HG02885 (cell line): ENCODE measurements around the gene TFAP2C.
"Not testable (repeated sequence)": the region's sequence is repeated elsewhere in the genome, so short reads cannot be mapped to it uniquely, and the experiment has no call there.

Experiments
- ATAC-seq: cut with Tn5 transposase; IDR thresholded peaks from one replicate; pipeline ENCODE4 v1.9.1; 2021; ENCODE audit warnings: mild to moderate bottlenecking; ENCODE audit not compliant: unreplicated experiment, poor library complexity

Gene TFAP2C

DNA sequence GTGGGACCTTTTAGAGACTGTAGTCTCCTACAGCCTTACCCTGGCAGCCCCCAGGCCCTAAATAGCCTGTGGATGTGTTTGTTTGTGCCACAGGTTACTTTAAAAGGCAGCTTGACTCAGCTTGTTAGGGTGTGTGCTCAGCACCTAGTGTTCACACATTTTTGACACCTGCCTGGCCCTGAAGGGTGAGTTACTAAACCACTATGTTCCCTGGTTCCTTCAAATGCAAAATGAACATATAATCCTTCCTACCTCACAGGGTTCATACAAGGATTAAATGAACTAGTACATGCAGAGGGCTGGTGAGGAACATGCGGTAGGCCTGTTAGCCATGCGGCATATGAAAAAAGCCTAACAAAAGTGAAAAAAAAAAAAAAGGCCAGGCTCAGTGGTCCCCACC is 14.9 kb upstream of the TFAP2C start:
- ATAC-seq: no peak

- ATAC-seq: no peak
Measured at GRCh38 chr20:56616716-56617115, 12.4 kb upstream of the TFAP2C start.

DNA sequence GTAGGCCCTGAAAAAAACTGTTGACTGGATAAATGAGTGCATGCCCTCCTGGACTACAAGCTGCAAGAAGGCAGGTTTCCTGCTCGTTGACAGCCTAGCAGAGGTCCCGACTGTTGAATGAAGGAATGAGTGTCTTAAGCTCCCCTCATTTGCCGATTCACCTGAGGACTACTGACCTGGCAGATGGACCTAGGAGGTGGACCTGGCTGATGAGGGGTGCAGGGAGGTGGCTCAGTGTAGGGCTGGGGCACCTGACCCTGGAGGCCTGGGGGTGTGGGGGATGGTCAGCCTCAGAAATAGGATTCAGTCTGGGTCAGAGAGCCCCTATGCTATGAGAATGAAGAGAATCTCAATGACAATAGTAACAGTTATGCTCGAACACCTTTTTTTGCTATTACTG is 11.6 kb upstream of the TFAP2C start:
- ATAC-seq: no peak

- ATAC-seq: no peak
Measured at GRCh38 chr20:56621730-56622129, 7.4 kb upstream of the TFAP2C start.

GRCh38 chr20:56623930-56624329 is 5.2 kb upstream of the TFAP2C start:
- ATAC-seq: not testable (repeated sequence)

GRCh38 chr20:56624786-56625681 is 4.1 kb upstream of the TFAP2C start:
- no peak for ATAC-seq

DNA sequence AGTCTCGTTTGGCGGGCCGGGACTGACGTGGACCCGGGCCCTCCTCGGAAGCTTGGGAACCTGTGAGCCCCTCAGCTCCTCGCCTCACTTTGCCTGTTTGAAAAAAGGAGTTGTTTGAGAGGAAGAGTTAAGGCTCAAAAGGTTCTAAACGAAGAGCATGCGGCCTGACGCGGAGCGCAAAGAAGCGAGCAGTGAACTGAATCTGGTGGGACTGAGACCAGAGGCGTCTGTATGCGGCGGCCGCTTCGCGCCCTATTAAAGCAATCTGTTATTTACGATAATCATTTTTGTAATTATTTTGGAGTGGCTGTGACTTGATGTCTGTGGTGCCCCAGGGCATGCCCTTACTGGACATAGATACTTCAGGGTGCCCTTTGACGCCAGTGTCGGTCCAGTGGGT is 3.3 kb upstream of the TFAP2C start:
- no peak for ATAC-seq

DNA sequence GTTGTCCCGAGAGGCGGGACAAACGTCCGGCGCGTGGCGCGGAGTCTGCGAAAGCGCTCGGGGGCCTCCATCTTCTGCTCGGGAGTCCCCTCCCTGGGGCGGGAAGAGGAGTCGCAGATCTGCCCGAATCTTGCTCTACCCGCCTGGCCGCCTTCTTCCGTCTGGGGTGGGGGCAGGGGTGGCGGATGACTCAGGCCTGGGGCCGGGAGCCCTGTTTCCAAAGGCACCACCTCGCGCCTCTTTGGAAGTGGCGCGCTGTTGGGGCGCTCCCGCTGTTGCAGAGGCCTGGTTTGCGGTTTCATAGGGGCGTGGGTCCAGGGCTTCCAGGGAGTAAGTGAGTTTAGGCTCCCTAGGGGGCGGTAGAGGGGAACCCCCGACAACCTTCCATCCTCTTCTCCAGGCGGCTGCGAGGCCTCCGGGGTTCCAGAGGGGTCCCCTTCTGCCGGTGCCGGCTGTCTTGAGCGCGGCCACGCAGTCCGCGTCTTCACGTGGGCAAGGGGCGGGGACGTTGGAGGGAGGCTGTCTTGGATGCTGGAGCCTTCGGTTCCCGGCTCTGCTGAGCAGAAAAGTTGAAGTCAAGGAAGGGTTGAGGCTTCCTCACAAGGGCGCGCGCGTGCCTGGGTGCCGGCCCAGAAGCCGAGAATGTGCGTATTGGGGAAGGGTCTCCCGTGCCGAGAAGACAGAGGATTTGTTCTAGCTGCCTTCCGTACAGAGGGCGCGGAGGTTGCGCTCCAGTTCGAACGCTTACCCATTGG is 2.6 kb upstream of the TFAP2C start:
- ATAC-seq: no peak

DNA sequence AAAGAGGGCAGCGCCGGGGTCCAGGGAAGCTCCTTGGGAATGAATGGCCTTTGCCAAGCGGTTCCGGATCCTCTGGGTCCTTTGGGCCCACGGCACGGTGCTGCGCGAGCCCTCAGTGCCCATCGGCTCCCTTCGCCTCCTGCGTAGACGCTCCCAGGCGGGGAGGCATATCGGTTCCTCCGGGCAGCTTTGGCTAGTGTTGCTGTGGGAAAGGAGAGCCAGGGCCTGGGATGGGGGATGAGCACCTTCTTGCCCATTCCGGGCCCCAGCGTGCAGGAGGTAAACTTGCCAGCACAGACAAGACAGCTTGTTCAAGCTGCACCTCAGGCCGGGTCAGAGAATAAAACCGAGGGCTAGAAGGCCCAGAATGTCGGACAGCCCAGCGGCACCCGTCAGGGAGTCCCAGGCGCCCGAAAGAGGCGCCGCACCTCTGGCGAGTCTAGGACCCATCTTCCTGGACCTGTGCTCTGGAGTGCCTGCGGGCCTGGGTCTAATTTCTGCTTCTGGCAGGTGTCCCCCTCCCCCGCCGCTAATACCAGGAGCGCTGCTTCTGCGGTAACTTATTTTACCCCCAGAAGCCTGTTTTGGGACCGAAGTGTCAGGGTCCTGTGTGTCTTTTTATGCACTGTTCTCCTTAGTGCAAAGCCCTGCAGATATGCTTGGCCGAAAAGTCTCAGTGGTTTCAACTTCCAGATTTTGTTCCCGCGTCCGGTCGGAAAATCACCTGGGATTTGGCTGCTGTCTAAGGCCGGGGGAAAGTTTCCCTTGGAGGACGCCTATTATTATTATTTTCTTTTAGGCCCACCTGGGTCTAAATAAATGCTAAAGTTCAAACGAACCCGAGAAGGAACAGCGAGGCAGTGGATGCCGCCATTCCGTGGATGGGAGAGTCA is 1.7 kb upstream of the TFAP2C start:
- ATAC-seq: no peak

DNA sequence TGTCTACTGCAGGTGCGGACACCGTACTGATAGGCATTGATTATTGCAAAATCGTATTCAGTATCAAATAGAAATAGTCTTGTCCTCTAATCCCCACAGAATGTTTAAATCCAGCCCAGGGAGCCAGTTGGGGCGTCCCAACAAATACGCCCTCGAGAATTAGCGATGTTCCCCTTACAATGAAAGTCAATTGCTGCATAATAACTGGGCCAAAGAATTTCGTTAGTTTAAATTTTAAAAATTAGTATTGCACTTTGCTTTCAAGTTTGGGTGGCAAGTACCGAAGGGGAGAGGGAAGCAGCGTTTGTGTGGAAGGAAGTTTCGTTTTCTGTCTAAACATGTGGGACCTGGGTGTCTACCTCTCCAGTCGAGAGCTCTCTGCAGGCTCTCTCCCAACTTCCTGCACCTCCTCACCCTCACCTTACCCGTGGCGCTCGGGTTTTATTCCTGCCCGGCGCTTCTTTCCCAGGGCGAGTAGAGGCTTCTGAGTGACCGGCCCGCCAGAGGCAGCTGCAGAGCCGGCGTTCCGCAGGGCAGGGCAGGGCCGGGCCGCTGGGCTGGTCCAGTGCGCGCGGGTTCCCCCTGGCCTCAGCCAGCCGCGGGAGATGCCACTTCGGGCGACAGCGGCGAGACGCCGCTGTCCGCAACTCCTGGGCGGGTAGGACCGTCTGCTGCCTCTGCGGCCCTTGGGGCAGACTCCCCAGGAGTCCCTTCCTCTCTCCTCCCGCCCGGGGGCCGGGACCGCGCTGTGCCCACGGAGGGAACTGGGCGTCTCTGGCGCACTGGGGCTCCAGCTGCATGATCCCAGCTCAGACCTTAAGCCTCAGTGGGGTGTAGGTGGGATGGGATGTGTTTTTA is 862 bp upstream of the TFAP2C start:
- no peak for ATAC-seq

DNA sequence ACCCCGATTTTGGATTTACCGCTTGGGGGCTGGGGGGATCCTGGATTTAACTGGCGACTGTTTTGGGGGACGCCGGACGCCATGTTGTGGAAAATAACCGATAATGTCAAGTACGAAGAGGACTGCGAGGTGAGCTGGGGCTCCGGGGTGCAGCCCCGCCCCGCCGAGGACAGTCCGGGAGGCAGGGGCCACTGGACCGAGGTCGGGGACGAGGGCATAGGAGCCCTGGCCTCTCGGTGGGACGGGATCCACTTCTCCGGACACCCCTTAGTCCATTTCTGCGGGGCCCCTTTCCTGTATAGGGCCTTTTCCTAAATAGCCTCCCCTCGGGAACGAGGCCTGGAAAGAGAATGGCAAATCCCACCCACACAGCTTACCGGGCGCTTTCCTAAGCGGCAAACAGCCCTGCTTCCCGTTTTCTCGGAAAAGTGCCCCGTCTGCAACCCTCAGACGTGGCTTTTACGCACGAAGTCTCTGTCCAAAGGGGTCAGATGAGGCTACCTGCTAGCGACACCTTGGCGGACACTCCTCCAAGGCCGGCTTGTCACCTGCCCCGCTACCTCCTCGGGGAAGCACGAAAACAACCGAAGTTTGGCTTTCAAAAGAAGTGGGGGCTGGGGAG is 469 bp downstream of the TFAP2C start:
- no peak for ATAC-seq

DNA sequence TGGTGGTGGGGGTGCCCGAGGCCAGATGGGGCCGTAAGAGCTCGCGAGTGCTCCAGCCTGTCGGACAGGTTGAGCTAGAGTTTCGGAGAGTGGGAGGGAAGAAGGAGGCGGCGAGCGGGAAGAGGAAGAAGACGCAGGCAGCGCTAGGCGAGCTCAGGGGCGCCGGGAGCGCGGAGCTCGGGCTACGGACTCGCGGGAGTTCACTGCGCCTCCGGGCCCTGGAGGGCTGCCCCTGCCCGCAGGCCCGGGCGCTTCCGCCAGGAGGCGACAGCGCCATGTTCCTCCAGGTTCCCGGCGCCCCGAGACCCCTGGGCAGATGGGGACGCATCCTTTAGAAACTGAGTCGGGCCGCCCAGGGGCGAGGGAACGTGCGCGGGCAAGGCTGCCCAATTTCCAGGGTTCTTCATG is 984 bp downstream of the TFAP2C start:
- no peak for ATAC-seq

GRCh38 chr20:56630506-56631317 is 1.6 kb downstream of the TFAP2C start:
- no peak for ATAC-seq

DNA sequence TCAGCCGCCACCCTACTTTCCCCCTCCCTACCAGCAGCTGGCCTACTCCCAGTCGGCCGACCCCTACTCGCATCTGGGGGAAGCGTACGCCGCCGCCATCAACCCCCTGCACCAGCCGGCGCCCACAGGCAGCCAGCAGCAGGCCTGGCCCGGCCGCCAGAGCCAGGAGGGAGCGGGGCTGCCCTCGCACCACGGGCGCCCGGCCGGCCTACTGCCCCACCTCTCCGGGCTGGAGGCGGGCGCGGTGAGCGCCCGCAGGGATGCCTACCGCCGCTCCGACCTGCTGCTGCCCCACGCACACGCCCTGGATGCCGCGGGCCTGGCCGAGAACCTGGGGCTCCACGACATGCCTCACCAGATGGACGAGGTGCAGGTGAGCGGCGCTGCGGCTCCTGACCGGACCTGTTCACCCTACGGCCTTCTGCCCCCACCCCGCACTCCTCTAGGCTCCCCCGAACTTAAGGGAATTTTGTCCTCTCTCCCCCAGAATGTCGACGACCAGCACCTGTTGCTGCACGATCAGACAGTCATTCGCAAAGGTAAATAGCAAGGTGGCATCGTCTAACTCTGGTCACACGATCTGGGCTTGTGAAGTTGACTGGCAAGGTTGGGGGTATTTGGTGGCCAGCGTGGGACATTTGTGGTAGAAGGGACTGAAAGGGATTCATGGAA is 2.3 kb downstream of the TFAP2C start:
- ATAC-seq: no peak

- ATAC-seq: no peak
Measured at GRCh38 chr20:56631990-56632327, 2.9 kb downstream of the TFAP2C start.

DNA sequence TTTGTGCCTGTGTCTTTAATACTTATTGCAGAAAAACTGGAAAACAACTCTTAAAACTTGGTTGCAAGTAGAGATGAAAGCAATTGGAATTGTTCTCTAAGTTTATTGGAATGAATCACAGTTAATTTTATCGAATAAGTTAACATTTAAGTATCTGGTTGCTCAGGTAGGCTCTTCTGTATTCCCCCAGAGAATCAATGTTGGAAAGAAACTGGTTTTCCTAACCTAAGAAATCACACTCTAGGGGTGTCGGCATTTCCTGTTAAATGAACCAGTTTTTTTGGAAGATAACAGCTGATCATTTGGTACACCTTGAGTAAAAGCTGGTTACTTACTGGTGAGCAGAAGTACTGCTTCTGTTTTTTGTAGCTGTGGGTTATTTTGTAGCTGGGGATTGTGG is 5.2 kb downstream of the TFAP2C start:
- ATAC-seq: no peak

GRCh38 chr20:56634735-56635385 is 5.8 kb downstream of the TFAP2C start:
- no peak for ATAC-seq

DNA sequence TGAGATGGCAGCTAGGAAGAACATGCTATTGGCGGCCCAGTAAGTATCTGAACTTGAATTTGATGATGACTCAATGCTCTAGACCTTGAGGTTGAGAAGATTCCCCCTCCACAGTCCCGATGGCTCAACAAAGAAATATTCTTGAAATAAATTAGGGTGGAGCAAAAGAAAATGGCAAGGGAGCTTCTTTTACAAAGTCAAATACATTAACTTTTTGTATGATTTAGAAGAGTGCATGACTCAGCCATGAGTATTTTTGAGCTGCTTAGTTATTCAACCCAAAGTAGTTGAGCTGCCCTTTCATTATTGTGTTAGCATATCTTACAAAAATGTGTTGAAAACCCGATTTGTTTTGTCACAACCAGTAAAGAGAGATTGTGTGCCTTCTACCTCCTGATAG is 7.6 kb downstream of the TFAP2C start:
- no peak for ATAC-seq
